K562 (cell line): Measurements from ENCODE around the gene OGFR. TPM values are rescaled to one million over a fixed set of nuclear protein-coding genes. Genes with fewer than 3 reads are reported as not detected.

Experiments
- ATF1 ChIP-seq, 2 experiments: fragments of 450-650 bp in 1 of 2; IDR thresholded peaks; 2 replicates each; pipeline ENCODE4 v1.6.1; 2016; ENCODE audit warnings: missing compliant biosample characterization in 1 of 2, missing genetic modification characterization in 1 of 2
- ATF4 ChIP-seq: fragments of 450-650 bp; formaldehyde crosslinking; IDR thresholded peaks from 2 replicates; pipeline ENCODE4 v1.4.0; 2022; ENCODE audit warnings: mild to moderate bottlenecking, moderate library complexity
- BHLHE40 ChIP-seq: IDR thresholded peaks from 2 replicates; pipeline ENCODE4 v1.6.1; 2011; ENCODE audit warnings: low read length, improper control_type of control experiment
- CBX8 ChIP-seq: fragments of 200-600 bp; sonication (generic); IDR thresholded peaks from 2 replicates; pipeline ENCODE4 v1.6.1; 2012; ENCODE audit warnings: borderline replicate concordance, mixed run types, low read depth, mild to moderate bottlenecking, moderate library complexity, mixed read lengths, low read length, control low read depth, inconsistent platforms; ENCODE audit not compliant: poor library complexity, severe bottlenecking; ENCODE audit errors: extremely low read depth
- DIDO1 ChIP-seq: fragments of 450-650 bp; IDR thresholded peaks from 2 replicates; pipeline ENCODE4 v1.6.1; 2016; ENCODE audit warnings: low read depth, missing biosample characterization, missing genetic modification characterization
- DPF2 ChIP-seq: fragments of 450-650 bp; IDR thresholded peaks from 2 replicates; pipeline ENCODE4 v1.6.1; 2016
- ELF4 ChIP-seq: fragments of 450-650 bp; formaldehyde crosslinking; IDR thresholded peaks from 2 replicates; pipeline ENCODE4 v1.4.0; 2022; ENCODE audit warnings: missing genetic modification characterization
- FOXK2 ChIP-seq, 2 experiments: fragments of 450-650 bp; IDR thresholded peaks in 1 of 2; conservative IDR thresholded peaks in 1 of 2; 2 replicates each; pipeline ENCODE4 v1.6.1; 2016; ENCODE audit warnings: low read depth in 2 of 2, mild to moderate bottlenecking in 1 of 2
- HOMEZ ChIP-seq: fragments of 250-450 bp; sonication (Bioruptor Pico); IDR thresholded peaks from 2 replicates; pipeline ENCODE4 v1.4.0; 2020; ENCODE audit warnings: mild to moderate bottlenecking, moderate library complexity
- KLF1 ChIP-seq: fragments of 450-650 bp; IDR thresholded peaks from 2 replicates; pipeline ENCODE4 v1.6.1; 2016; ENCODE audit warnings: missing genetic modification characterization, missing compliant biosample characterization
- KLF6 ChIP-seq: fragments of 250-450 bp; sonication (Bioruptor Pico); IDR thresholded peaks from 2 replicates; pipeline ENCODE4 v1.4.0; 2020; ENCODE audit warnings: mild to moderate bottlenecking, moderate library complexity, borderline replicate concordance
- MXI1 ChIP-seq: IDR thresholded peaks from 2 replicates; pipeline ENCODE4 v1.6.1; 2011; ENCODE audit warnings: low read depth, mild to moderate bottlenecking, improper control_type of control experiment, low read length
- NFRKB ChIP-seq: fragments of 450-650 bp; IDR thresholded peaks from 2 replicates; pipeline ENCODE4 v1.6.1; 2016; ENCODE audit warnings: low read depth
- SIN3A ChIP-seq, 2 experiments: fragments of 150-350 bp in 1 of 2; IDR thresholded peaks; 2 replicates each; pipeline ENCODE4 v1.6.1; 2011 to 2016; ENCODE audit warnings: borderline replicate concordance in 2 of 2, low read depth in 2 of 2, low read length in 2 of 2, mild to moderate bottlenecking in 2 of 2, moderate library complexity in 2 of 2; ENCODE audit not compliant: control insufficient read depth in 1 of 2
- TAF1 ChIP-seq: IDR thresholded peaks from 2 replicates; pipeline ENCODE4 v1.6.1; 2011; ENCODE audit warnings: mild to moderate bottlenecking, low read length, moderate library complexity; ENCODE audit not compliant: insufficient read depth, control insufficient read depth, severe bottlenecking; ENCODE audit errors: extremely low read depth
- TCFL5 ChIP-seq: fragments of 250-450 bp; sonication (Bioruptor Pico); conservative IDR thresholded peaks from 2 replicates; pipeline ENCODE4 v1.6.1; 2021; ENCODE audit warnings: mild to moderate bottlenecking, moderate library complexity, matching md5 sums
- TFAP4 ChIP-seq: sonication (generic); formaldehyde crosslinking; IDR thresholded peaks from 2 replicates; pipeline ENCODE4 v1.8.0; 2022; ENCODE audit warnings: missing genetic modification reagents, mild to moderate bottlenecking, moderate library complexity, borderline replicate concordance
- USF2 ChIP-seq: sonication (generic); formaldehyde crosslinking; IDR thresholded peaks from 2 replicates; pipeline ENCODE4 v1.5.0; 2020; ENCODE audit warnings: missing genetic modification reagents
- ZC3H11A ChIP-seq: IDR thresholded peaks from 2 replicates; pipeline ENCODE4 v1.6.1; 2012; ENCODE audit warnings: low read depth, low read length, improper control_type of control experiment
- ZNF165 ChIP-seq: fragments of 250-450 bp; sonication (Bioruptor Pico); IDR thresholded peaks from 2 replicates; pipeline ENCODE4 v1.4.0; 2020; ENCODE audit warnings: borderline replicate concordance
- ZNF311 ChIP-seq: fragments of 250-450 bp; sonication (Bioruptor Pico); IDR thresholded peaks from 2 replicates; pipeline ENCODE4 v1.4.0; 2020; ENCODE audit warnings: mild to moderate bottlenecking, moderate library complexity
- polyA plus RNA-seq, 8 experiments: library from polyadenylated mRNA; depleted of rRNA in 4 of 8; stranded (reverse) in 5 of 8; unstranded in 3 of 8; fragments of >200 nt; fragmentation: Nextera tagmentation in 2 of 8; fragmentation: Illumina TruSeq in 1 of 8; extraction: Ambion mirVana in 2 of 8; extraction: Trizol in 1 of 8; gene quantifications; 2 replicates each; pipeline versions ENCODE4 v1.2.1 to v1.2.3, GENCODE V29; 2011 to 2014; ENCODE audit warnings: inconsistent platforms in 1 of 8, missing spikeins in 1 of 8
- total RNA-seq, 7 experiments: library from RNA; depleted of rRNA in 6 of 7; stranded (reverse); fragments of >200 nt in 6 of 7; fragmentation: Illumina TruSeq in 2 of 7; extraction: Trizol in 2 of 7; gene quantifications; 2 replicates each; pipeline versions ENCODE4 v1.2.1 to v1.2.3, GENCODE V29; 2011 to 2021; ENCODE audit warnings: low replicate concordance in 1 of 7

The OGFR gene
- total and polyA plus RNA-seq, 9 of the 15 experiments (the other 6 are each of a cell fraction or from before 2014, with no cell fraction given), result 0.39 to 56.3 (median 17.5) TPM

GRCh38 chr20:62861726-62862336, 57.2 kb downstream of the OGFR start, which contains the start of gene TCFL5 (continued):
- TF ChIP-seq HOMEZ (CRISPR knock-in tag) (0 out of 2 replicates have a peak, but pooled peaks have one; percentile 25), DPF2 (peak; percentile 81; the same call in 1 of the 2 replicates), DIDO1 (tag) (no peak), NFRKB (peak; percentile 64; the same call in 1 of the 2 replicates), FOXK2 (conservative IDR thresholded peaks at IDR 0.05 in 1 of 2, IDR thresholded peaks at IDR 0.05 in 1 of 2; ENCODE audit: low read depth in 2 of 2) (peak; percentile 46 to 58; a peak in 3 of 4 replicates), ZC3H11A (0 out of 2 replicates have a peak, but pooled peaks have one; percentile 7), ELF4 (CRISPR knock-in tag) (0 out of 2 replicates have a peak, but pooled peaks have one; percentile 48), TFAP4 (CRISPR knock-in tag) (peak; percentile 71; the same call in 1 of the 2 replicates), SIN3A (IDR thresholded peaks at IDR 0.05; ENCODE audit: borderline replicate concordance in 2 of 2, control insufficient read depth in 1 of 2, low read depth in 2 of 2, low read length in 2 of 2) (peak in 1 of 2 experiments; percentile 72; a peak in 1 of 4 replicates), KLF6 (CRISPR knock-in tag) (0 out of 2 replicates have a peak, but pooled peaks have one; percentile 24), TAF1 (peak; percentile 48), ZNF165 (CRISPR knock-in tag) (peak; percentile 70; the same call in 1 of the 2 replicates), CBX8 (no peak), ATF1 (CRISPR knock-in tag; IDR thresholded peaks at IDR 0.05) (peak; percentile 56), ATF1 (tag; IDR thresholded peaks at IDR 0.05) (peak; percentile 93), USF2 (peak; percentile 24; the same call in 1 of the 2 replicates), MXI1 (peak; percentile 66; the same call in 1 of the 2 replicates), ZNF311 (CRISPR knock-in tag) (no peak), TCFL5 (CRISPR knock-in tag) (no peak), ATF4 (0 out of 2 replicates have a peak, but pooled peaks have one; percentile 32), BHLHE40 (peak; percentile 100), KLF1 (tag) (no peak)
